AG04450 (cell line): ENCODE data around the gene XKR8. TPM values are rescaled to one million over a fixed set of nuclear protein-coding genes. Genes with fewer than 3 reads are reported as not detected.

ENCODE experiments used
- CTCF ChIA-PET: fragments of 300-600, 350-600 bp; formaldehyde crosslinking; extraction: SDS; loops from one replicate; lab custom pipeline; 2022; ENCODE audit warnings: antibody characterized with exemption, inconsistent platforms; lab: Charles Lee
- POLR2A ChIA-PET: fragments of 350-600 bp; formaldehyde crosslinking; extraction: SDS; loops from one replicate; lab custom pipeline; 2021; ENCODE audit warnings: antibody characterized with exemption, inconsistent platforms; lab: Yijun Ruan, JAX
- DNase-seq: peaks from one replicate; pipeline ENCODE4 v3.0.0-alpha.2; 2011; ENCODE audit warnings: low read depth, low spot score
- H3K27ac ChIP-seq: one replicate; pipeline ENCODE4 v1.5.1; 2012; ENCODE audit warnings: low read depth, low read length, control low read depth
- H3K27me3 ChIP-seq: one replicate; pipeline ENCODE4 v1.6.0; 2012; ENCODE audit warnings: low read length; ENCODE audit not compliant: control insufficient read depth, insufficient read depth
- H3K4me3 ChIP-seq: 2 replicates; pipeline ENCODE4 v1.5.1; 2011; ENCODE audit warnings: mild to moderate bottlenecking, low read depth, low read length, control low read depth
- H3K9me3 ChIP-seq: 2 replicates; pipeline ENCODE4 v1.5.1; 2012; ENCODE audit warnings: low read length; ENCODE audit not compliant: control insufficient read depth, insufficient read depth
- CTCF ChIP-seq: IDR thresholded peaks from 2 replicates; pipeline ENCODE4 v1.5.1; 2011; ENCODE audit warnings: low read depth, low read length, control low read depth, inconsistent platforms
- polyA plus RNA-seq: library from polyadenylated mRNA; depleted of rRNA; stranded (reverse); fragments of >200 nt; gene quantifications from 2 replicates; pipeline ENCODE4 v1.2.3, GENCODE V29; 2011

Gene XKR8
- polyA plus RNA-seq, 1 experiment, result 7.9 TPM

- CTCF ChIA-PET, result no interaction called here
- H3K27me3 ChIP-seq, result peaks cover 27% of the 10 kb centered on the region
- no peak for TF ChIP-seq CTCF
- no peak overlapping the region for H3K4me3 ChIP-seq
- H3K9me3 ChIP-seq, result no peaks in the 10 kb centered on the region
- no peak overlapping the region for H3K27ac ChIP-seq
- DNase-seq, result no peak
- POLR2A ChIA-PET, result no interaction called here
Observed at GRCh38 chr1:27952147-27952546, 7.6 kb upstream of the XKR8 start.

GRCh38 chr1:27954186-27954585 lies 5.6 kb upstream of the XKR8 start:
- peaks cover 27% of the 10 kb centered on the region for H3K27me3 ChIP-seq
- POLR2A ChIA-PET, result no interaction called here
- DNase-seq, result no peak
- no peak overlapping the region for H3K4me3 ChIP-seq
- no peaks in the 10 kb centered on the region; the same call in 1 of the 2 replicates for H3K9me3 ChIP-seq
- CTCF ChIA-PET, result interaction anchor here (1.1 kb wide), 1 partner anchor 13 kb away, joined by 3 read pairs; no protein-coding TSS in a partner anchor
- no peak for TF ChIP-seq CTCF
- H3K27ac ChIP-seq, result no peak overlapping the region

- Histone ChIP-seq H3K27me3 (peaks cover 21% of the 10 kb centered on the region), H3K27ac (no peak overlapping the region), H3K4me3 (no peak overlapping the region), H3K9me3 (no peaks in the 10 kb centered on the region; the same call in 1 of the 2 replicates)
- POLR2A ChIA-PET, result interaction anchor here (0.6 kb wide), 1 partner anchor 17 kb away, joined by 3 read pairs; no protein-coding TSS in a partner anchor
- CTCF ChIA-PET, result interaction anchor here (1.1 kb wide), 1 partner anchor 14 kb away, joined by 3 read pairs; no protein-coding TSS in a partner anchor
- no peak for DNase-seq
- no peak for TF ChIP-seq CTCF
Observed at GRCh38 chr1:27955076-27955475, 4.7 kb upstream of the XKR8 start.

GRCh38 chr1:27956761-27957160 lies 3.0 kb upstream of the XKR8 start:
- Histone ChIP-seq H3K4me3 (no peak overlapping the region), H3K27ac (no peak overlapping the region), H3K27me3 (peaks cover 18% of the 10 kb centered on the region), H3K9me3 (no peaks in the 10 kb centered on the region; the same call in 1 of the 2 replicates)
- ChIA-PET POLR2A (no interaction called here), CTCF (no interaction called here)
- no peak for TF ChIP-seq CTCF
- DNase-seq, result no peak

GRCh38 chr1:27957655-27958054 lies 2.1 kb upstream of the XKR8 start:
- Histone ChIP-seq H3K9me3 (no peaks in the 10 kb centered on the region; the same call in 1 of the 2 replicates), H3K4me3 (no peak overlapping the region), H3K27ac (no peak overlapping the region), H3K27me3 (peaks cover 18% of the 10 kb centered on the region)
- CTCF ChIA-PET, result interaction anchor here (0.8 kb wide), 1 partner anchor 17 kb away, joined by 3 read pairs; no protein-coding TSS in a partner anchor
- no peak for DNase-seq
- POLR2A ChIA-PET, result no interaction called here
- no peak for TF ChIP-seq CTCF
